Epidermal melanocyte (primary cell): ENCODE data around the gene TMCC1.
"Not testable (repeated sequence)": the region's sequence is repeated elsewhere in the genome, so short reads cannot be mapped to it uniquely, and the experiment has no call there.

Experiments used
- DNase-seq: peaks from one replicate; pipeline ENCODE4 v3.0.0; 2011; ENCODE audit warnings: low spot score; ENCODE audit not compliant: insufficient read length

Gene TMCC1

GRCh38 chr3:129893581-129894070 lies at the start of gene TMCC1:
TSS of gene TMCC1 (minus strand) at chr3:129893711.
- DNase-seq: peak; percentile 91

GRCh38 chr3:129943020-129943419 lies 49.5 kb upstream of the TMCC1 start:
- DNase-seq: no peak

GRCh38 chr3:129942296-129942695 lies 48.8 kb upstream of the TMCC1 start:
- DNase-seq: peak; percentile 86

GRCh38 chr3:129940086-129940485 lies 46.6 kb upstream of the TMCC1 start:
- no peak for DNase-seq

- no peak for DNase-seq
Measured at GRCh38 chr3:129938140-129938930, 44.8 kb upstream of the TMCC1 start.

- DNase-seq: no peak
Measured at GRCh38 chr3:129937717-129938116, 44.2 kb upstream of the TMCC1 start.

- DNase-seq: no peak
Measured at GRCh38 chr3:129936757-129937156, 43.2 kb upstream of the TMCC1 start.

GRCh38 chr3:129934234-129935123 lies 41.0 kb upstream of the TMCC1 start:
- DNase-seq: no peak

GRCh38 chr3:129933471-129933870 lies 40.0 kb upstream of the TMCC1 start:
- DNase-seq: no peak

- no peak for DNase-seq
Measured at GRCh38 chr3:129929383-129929782, 35.9 kb upstream of the TMCC1 start.

GRCh38 chr3:129927072-129927471 lies 33.6 kb upstream of the TMCC1 start:
- no peak for DNase-seq

GRCh38 chr3:129919806-129920205 lies 26.3 kb upstream of the TMCC1 start:
- DNase-seq: no peak

GRCh38 chr3:129919357-129919756 lies 25.8 kb upstream of the TMCC1 start:
- no peak for DNase-seq

GRCh38 chr3:129918461-129918860 lies 24.9 kb upstream of the TMCC1 start:
- no peak for DNase-seq

GRCh38 chr3:129917423-129918007 lies 24.0 kb upstream of the TMCC1 start:
- no peak for DNase-seq

GRCh38 chr3:129913618-129914017 lies 20.1 kb upstream of the TMCC1 start:
- no peak for DNase-seq

GRCh38 chr3:129911261-129911861 lies 17.9 kb upstream of the TMCC1 start:
- DNase-seq: no peak

GRCh38 chr3:129909235-129909634 lies 15.7 kb upstream of the TMCC1 start:
- DNase-seq: not testable (repeated sequence)

GRCh38 chr3:129908417-129908816 lies 14.9 kb upstream of the TMCC1 start:
- no peak for DNase-seq

- DNase-seq: not testable (repeated sequence)
Measured at GRCh38 chr3:129901272-129901671, 7.8 kb upstream of the TMCC1 start.

- no peak for DNase-seq
Measured at GRCh38 chr3:129897026-129897425, 3.5 kb upstream of the TMCC1 start.
